Thyroid gland (tissue), 4 donors: ENCODE measurements around the gene RCAN2. TPM values are rescaled to one million over a fixed set of nuclear protein-coding genes. Genes with fewer than 3 reads are reported as not detected.

ENCODE experiments used
- DNase-seq, 2 donors: peaks; one replicate each; pipeline ENCODE4 v3.0.0-alpha.2; 2019
- H3K27ac ChIP-seq, 3 donors: fragments of 200-600 bp; sonication (generic); 1 replicate in 2 of 3; 2 replicates in 1 of 3; pipeline ENCODE4 v1.5.1; 2016 to 2019; ENCODE audit warnings: mild to moderate bottlenecking in 1 of 3, moderate library complexity in 1 of 3
- H3K27me3 ChIP-seq: fragments of 200-600 bp; sonication (generic); one replicate; pipeline ENCODE4 v1.5.1; 2019
- H3K36me3 ChIP-seq, 2 donors: fragments of 200-600 bp; sonication (generic); one replicate each; pipeline ENCODE4 v1.5.1; 2016 to 2019
- H3K4me1 ChIP-seq, 2 donors: fragments of 200-600 bp; sonication (generic); one replicate each; pipeline ENCODE4 v1.5.1; 2017 to 2019
- H3K4me3 ChIP-seq, 3 donors: fragments of 200-600 bp; sonication (generic); replicated peaks in 1 of 3; 1 replicate in 2 of 3; 2 replicates in 1 of 3; pipeline ENCODE4 v1.5.1; 2016; ENCODE audit warnings: mild to moderate bottlenecking in 1 of 3
- H3K9me3 ChIP-seq: fragments of 200-600 bp; sonication (generic); one replicate; pipeline ENCODE4 v1.5.1; 2017
- CTCF ChIP-seq, 6 experiments: fragments of 200-600 bp in 3 of 6; fragments of 450-650 bp in 3 of 6; sonication (generic) in 3 of 6; IDR thresholded peaks; one replicate each; pipeline ENCODE4 v1.5.1; 2016 to 2019; ENCODE audit warnings: antibody characterized with exemption in 6 of 6, mild to moderate bottlenecking in 2 of 6, inconsistent platforms in 1 of 6, moderate library complexity in 1 of 6
- POLR2A ChIP-seq, 2 donors: fragments of 450-650 bp; IDR thresholded peaks; one replicate each; pipeline ENCODE4 v1.6.1; 2017; ENCODE audit warnings: antibody characterized with exemption in 2 of 2, mild to moderate bottlenecking in 2 of 2, moderate library complexity in 1 of 2
- WGBS, 2 donors: methylation state at CpG; one replicate each; pipeline ENCODE4 v1.1.5; 2017; 5-methylcytosine and 5-hydroxymethylcytosine counted together
- intact Hi-C: fragments of 100-400 bp; cut with DNase I; formaldehyde crosslinking; loops from one replicate; pipeline ENCODE4 v1.15.1; 2023
- total RNA-seq, 4 donors: library from RNA; depleted of rRNA; stranded (reverse); fragments of >200 nt; gene quantifications; one replicate each; pipeline ENCODE4 v1.2.3, GENCODE V29; 2016

Gene RCAN2
- total RNA-seq, 4 donors from 2014 or later = 14.0 to 33.2 (median 23.3) TPM

DNA sequence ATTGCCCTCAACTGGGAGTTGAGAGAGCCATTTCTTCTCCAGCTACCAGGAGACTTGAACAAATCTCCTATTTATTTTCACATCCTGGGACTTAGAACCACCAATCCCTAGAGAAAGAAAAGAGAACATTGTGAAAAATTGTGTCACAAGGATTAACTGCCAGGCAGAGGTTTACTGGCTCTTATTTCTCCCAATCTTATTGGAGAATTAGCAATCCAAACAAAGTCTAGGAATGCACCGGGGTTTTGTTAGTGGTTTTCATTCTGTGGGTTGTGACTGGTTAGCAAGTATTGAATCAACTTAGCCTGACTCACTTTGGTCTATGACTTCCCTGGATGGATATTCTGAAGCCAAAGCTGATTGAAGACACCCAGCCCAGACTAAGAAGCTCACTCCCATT, 299.3 kb downstream of the RCAN2 start:
- TF ChIP-seq CTCF (IDR thresholded peaks at IDR 0.05) = no peak
- TF ChIP-seq POLR2A (IDR thresholded peaks at IDR 0.05) = no peak
- intact Hi-C loops = no loop called here
- Histone ChIP-seq H3K9me3 (no peaks in the 10 kb centered on the region), H3K4me1 (peaks cover 14 to 34% of the 10 kb centered on the region in 2 donors), H3K36me3 (no peaks in the 10 kb centered on the region), H3K4me3 (no peak overlapping the region), H3K27me3 (no peaks in the 10 kb centered on the region), H3K27ac (peak overlapping the region; percentile 4 to 83 (median 49))
- 0 to 18% methylated on average over 1 of the region's 1 CpG for WGBS, 2 donors
- DNase-seq = no peak

- H3K27me3 ChIP-seq = no peaks in the 10 kb centered on the region
- no peaks in the 10 kb centered on the region for H3K36me3 ChIP-seq
- intact Hi-C loops = no loop called here
- no peak overlapping the region for H3K4me3 ChIP-seq
- H3K4me1 ChIP-seq = peaks cover 14 to 34% of the 10 kb centered on the region in 2 donors
- DNase-seq = peak; percentile 78 to 83
- no peak for TF ChIP-seq CTCF (IDR thresholded peaks at IDR 0.05)
- TF ChIP-seq POLR2A (IDR thresholded peaks at IDR 0.05) = peak in 1 of 2 donors; percentile 25
- H3K27ac ChIP-seq = peak overlapping the region; percentile 37 to 83 (median 49)
- H3K9me3 ChIP-seq = no peaks in the 10 kb centered on the region
- 31 to 40% methylated on average over 4 of the region's 4 CpGs for WGBS, 2 donors
These were observed 300.4 kb downstream of the RCAN2 start for GRCh38 chr6:46190889-46191288.

DNA sequence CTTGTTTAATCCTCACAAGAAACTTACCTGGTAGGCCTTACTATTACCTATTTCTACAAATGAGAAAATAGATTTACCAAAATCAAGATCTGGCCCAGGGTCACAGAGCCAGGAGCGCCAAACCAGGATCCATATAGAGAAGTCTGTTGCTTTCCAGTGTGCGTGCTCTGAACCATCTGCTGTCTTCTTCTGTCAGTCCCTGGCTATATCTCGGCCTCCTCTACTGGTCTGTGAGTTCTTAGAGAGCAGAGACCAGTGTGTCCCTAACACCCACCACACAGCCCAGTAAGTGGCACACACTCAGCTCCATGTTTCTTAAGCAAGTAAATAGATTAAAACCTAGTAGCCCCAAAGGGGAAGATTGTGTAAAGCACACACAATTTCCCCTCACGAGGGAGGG, 301.5 kb downstream of the RCAN2 start:
- H3K4me3 ChIP-seq = no peak overlapping the region
- H3K27me3 ChIP-seq = no peaks in the 10 kb centered on the region
- DNase-seq = no peak
- no peaks in the 10 kb centered on the region for H3K9me3 ChIP-seq
- 99 to 100% methylated on average over 4 of the region's 4 CpGs for WGBS, 2 donors
- intact Hi-C loops = no loop called here
- no peaks in the 10 kb centered on the region for H3K36me3 ChIP-seq
- H3K4me1 ChIP-seq = peaks cover 14 to 34% of the 10 kb centered on the region in 2 donors
- H3K27ac ChIP-seq = peak overlapping the region in 1 of 3 donors; percentile 83
- TF ChIP-seq POLR2A (IDR thresholded peaks at IDR 0.05) (no peak), CTCF (IDR thresholded peaks at IDR 0.05) (no peak)

DNA sequence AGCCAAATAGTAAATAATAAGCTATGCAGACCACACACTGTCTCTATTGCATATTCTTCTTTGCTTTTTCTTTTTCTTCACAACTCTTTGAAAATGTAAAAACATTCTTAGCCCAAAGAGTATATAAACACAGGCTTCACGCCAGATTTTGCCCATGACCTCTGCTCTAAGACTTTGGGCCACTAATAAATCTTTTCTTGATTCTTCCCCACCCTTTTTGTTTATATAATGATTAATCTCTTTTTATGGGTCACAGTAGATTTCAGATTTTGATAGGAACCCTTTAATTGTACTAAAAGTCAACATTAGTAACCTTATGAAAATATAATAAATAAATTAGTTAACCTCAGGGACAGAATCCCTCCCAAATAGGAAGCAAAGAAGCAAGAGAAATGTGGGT, 304.7 kb downstream of the RCAN2 start:
- DNase-seq = no peak
- Histone ChIP-seq H3K36me3 (no peaks in the 10 kb centered on the region), H3K27me3 (no peaks in the 10 kb centered on the region), H3K27ac (no peak overlapping the region), H3K4me3 (no peak overlapping the region), H3K4me1 (peaks cover 0 to 22% of the 10 kb centered on the region in 2 donors), H3K9me3 (no peaks in the 10 kb centered on the region)
- 85% methylated on average over 1 of the region's 1 CpG for WGBS, 2 donors
- TF ChIP-seq POLR2A (IDR thresholded peaks at IDR 0.05) (no peak), CTCF (IDR thresholded peaks at IDR 0.05) (no peak)
- intact Hi-C loops = no loop called here

DNA sequence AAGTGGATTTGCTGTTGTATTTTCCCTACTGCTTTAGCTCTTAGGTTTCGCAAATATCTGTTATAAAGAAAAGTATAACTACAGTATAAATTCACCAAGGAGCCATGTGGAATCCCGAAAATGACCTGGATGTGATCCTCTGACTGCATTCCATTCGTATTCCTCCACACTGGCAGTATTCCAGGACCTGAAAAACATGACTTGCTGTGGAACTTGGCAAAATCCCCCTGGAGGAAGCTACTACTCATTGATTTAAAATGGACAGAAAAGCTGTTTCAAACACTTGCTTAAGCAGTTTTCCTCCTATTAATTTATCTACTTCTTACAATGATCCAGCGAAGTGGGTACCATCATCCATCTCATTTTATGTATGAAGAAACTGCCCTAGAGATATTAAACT, 307.1 kb downstream of the RCAN2 start:
- TF ChIP-seq POLR2A (IDR thresholded peaks at IDR 0.05) (no peak), CTCF (IDR thresholded peaks at IDR 0.05) (no peak)
- intact Hi-C loops = no loop called here
- peaks cover 0 to 12% of the 10 kb centered on the region in 2 donors for H3K4me1 ChIP-seq
- WGBS, 2 donors = 54 to 63% methylated on average over 4 of the region's 4 CpGs
- no peak for DNase-seq
- H3K4me3 ChIP-seq = no peak overlapping the region
- no peaks in the 10 kb centered on the region for H3K27me3 ChIP-seq
- no peak overlapping the region for H3K27ac ChIP-seq
- H3K9me3 ChIP-seq = no peaks in the 10 kb centered on the region
- H3K36me3 ChIP-seq = no peaks in the 10 kb centered on the region
